SK-N-SH treated with all-trans-retinoic acid at 6 μM for 48 hours (cell line): ENCODE measurements around the gene YPEL3.

Experiments used
- ATAC-seq: fragments of 200-7000 bp; cut with Tn5 transposase; 3 replicates; pipeline ENCODE4 v1.9.1; 2020; ENCODE audit warnings: mild to moderate bottlenecking, moderate library complexity
- ARNTL ChIP-seq: fragments of 450-650 bp; formaldehyde crosslinking; IDR thresholded peaks from 2 replicates; pipeline ENCODE4 v1.5.0; 2020; ENCODE audit warnings: low read depth, mild to moderate bottlenecking, moderate library complexity, borderline replicate concordance
- BACH2 ChIP-seq: fragments of 250-450 bp; sonication (Bioruptor Pico); IDR thresholded peaks from 2 replicates; pipeline ENCODE4 v1.9.0; 2021; ENCODE audit warnings: mild to moderate bottlenecking, borderline replicate concordance
- CREB5 ChIP-seq: fragments of 250-450 bp; sonication (Bioruptor Pico); IDR thresholded peaks from 2 replicates; pipeline ENCODE4 v1.5.1; 2020; ENCODE audit warnings: low read depth, mild to moderate bottlenecking, moderate library complexity
- CSDC2 ChIP-seq: fragments of 250-450 bp; sonication (Bioruptor Pico); IDR thresholded peaks from 2 replicates; pipeline ENCODE4 v1.5.0; 2020; ENCODE audit warnings: mild to moderate bottlenecking, moderate library complexity
- ESRRG ChIP-seq: fragments of 250-450 bp; sonication (Bioruptor Pico); IDR thresholded peaks from 2 replicates; pipeline ENCODE4 v1.6.1; 2021; ENCODE audit warnings: mild to moderate bottlenecking
- GLIS3 ChIP-seq: fragments of 250-450 bp; sonication (Bioruptor Pico); IDR thresholded peaks from 2 replicates; pipeline ENCODE4 v1.5.0; 2020; ENCODE audit warnings: mild to moderate bottlenecking, moderate library complexity
- ISL1 ChIP-seq: fragments of 250-450 bp; sonication (Bioruptor Pico); IDR thresholded peaks from 2 replicates; pipeline ENCODE4 v2.1.2; 2022; ENCODE audit warnings: mild to moderate bottlenecking, moderate library complexity
- OSR1 ChIP-seq: fragments of 250-450 bp; sonication (Bioruptor Pico); IDR thresholded peaks from 2 replicates; pipeline ENCODE4 v1.8.0; 2022; ENCODE audit warnings: moderate library complexity, mild to moderate bottlenecking, inconsistent platforms
- PATZ1 ChIP-seq: fragments of 250-450 bp; sonication (Bioruptor Pico); IDR thresholded peaks from 2 replicates; pipeline ENCODE4 v1.8.0; 2020; ENCODE audit warnings: mild to moderate bottlenecking, moderate library complexity, borderline replicate concordance
- PPARA ChIP-seq: fragments of 250-450 bp; sonication (Bioruptor Pico); IDR thresholded peaks from 2 replicates; pipeline ENCODE4 v1.5.0; 2020; ENCODE audit warnings: mild to moderate bottlenecking, borderline replicate concordance
- RARB ChIP-seq: fragments of 250-450 bp; sonication (Bioruptor Pico); IDR thresholded peaks from 2 replicates; pipeline ENCODE4 v1.8.0; 2021; ENCODE audit warnings: mild to moderate bottlenecking, moderate library complexity
- SNAI2 ChIP-seq: fragments of 250-450 bp; sonication (Bioruptor Pico); IDR thresholded peaks from 2 replicates; pipeline ENCODE4 v1.5.0; 2020; ENCODE audit warnings: mild to moderate bottlenecking, moderate library complexity
- TCF4 ChIP-seq: fragments of 250-450 bp; sonication (Bioruptor Pico); IDR thresholded peaks from 2 replicates; pipeline ENCODE4 v1.8.0; 2021; ENCODE audit warnings: mild to moderate bottlenecking, moderate library complexity, borderline replicate concordance
- TOX ChIP-seq: fragments of 250-450 bp; sonication (Bioruptor Pico); IDR thresholded peaks from 2 replicates; pipeline ENCODE4 v1.8.0; 2021; ENCODE audit warnings: mild to moderate bottlenecking, moderate library complexity, borderline replicate concordance
- ZC3H10 ChIP-seq: fragments of 250-450 bp; sonication (Bioruptor Pico); IDR thresholded peaks from 2 replicates; pipeline ENCODE4 v1.5.1; 2021; ENCODE audit warnings: mild to moderate bottlenecking, moderate library complexity
- ZFP3 ChIP-seq: fragments of 250-450 bp; sonication (Bioruptor Pico); IDR thresholded peaks from 2 replicates; pipeline ENCODE4 v1.5.0; 2020; ENCODE audit warnings: mild to moderate bottlenecking, moderate library complexity
- ZFP30 ChIP-seq: fragments of 450-650 bp; formaldehyde crosslinking; IDR thresholded peaks from 2 replicates; pipeline ENCODE4 v1.5.0; 2022; ENCODE audit warnings: mild to moderate bottlenecking, moderate library complexity
- ZNF70 ChIP-seq: fragments of 450-650 bp; formaldehyde crosslinking; IDR thresholded peaks from 2 replicates; pipeline ENCODE4 v1.5.0; 2020; ENCODE audit warnings: mild to moderate bottlenecking, moderate library complexity
- TF ChIP-seq, protein P1 (sequence below): fragments of 250-450 bp; sonication (Bioruptor Pico); IDR thresholded peaks from 2 replicates; pipeline ENCODE4 v1.5.1; 2021; ENCODE audit warnings: mild to moderate bottlenecking, moderate library complexity
- TF ChIP-seq, protein P2 (sequence below): fragments of 250-450 bp; sonication (Bioruptor Pico); IDR thresholded peaks from 2 replicates; pipeline ENCODE4 v1.5.0; 2020; ENCODE audit warnings: mild to moderate bottlenecking, moderate library complexity

YPEL3 gene

DNA sequence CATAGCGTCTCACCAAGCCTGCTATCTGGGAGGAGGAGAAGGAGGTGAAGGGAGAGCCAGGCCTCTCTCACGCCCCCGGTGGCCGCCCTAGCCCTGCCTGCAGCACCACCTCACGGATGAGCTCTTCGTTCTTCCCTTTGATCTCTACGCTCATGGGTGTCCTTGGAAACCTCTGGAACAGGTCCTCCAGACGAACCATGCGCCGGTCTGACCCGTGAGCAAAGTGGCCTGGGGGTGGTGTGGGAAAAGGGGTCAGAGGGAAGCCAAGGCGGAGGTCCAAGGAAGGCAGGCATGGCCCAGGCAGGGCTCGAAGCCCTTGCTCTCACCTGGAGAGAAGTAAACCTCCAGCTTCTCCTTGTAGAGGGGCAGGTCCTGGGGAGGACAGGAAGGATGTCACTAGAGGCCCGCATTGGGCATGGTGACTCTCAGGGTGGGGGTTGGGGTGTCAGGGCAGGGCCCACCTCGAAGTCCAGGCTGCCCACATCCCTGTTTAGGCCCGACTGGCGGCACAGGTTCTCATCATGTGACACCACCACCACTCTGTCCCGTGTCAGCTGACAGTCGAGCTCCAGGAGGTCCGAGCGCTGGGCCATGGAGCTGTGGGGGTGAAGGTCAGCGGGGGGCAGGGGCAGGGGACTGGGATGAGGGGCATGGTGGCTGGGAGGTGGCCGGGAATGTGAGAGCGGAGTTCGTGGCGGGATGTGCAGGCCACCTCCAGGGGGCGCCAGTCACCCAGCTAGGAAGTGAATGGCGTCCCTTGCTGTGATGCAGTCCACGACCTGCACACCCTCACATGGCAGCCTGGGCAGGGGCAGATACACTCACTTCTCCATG lies 16.4 kb upstream of the YPEL3 start:
- TF ChIP-seq CREB5 (CRISPR knock-in tag) (no peak), BACH2 (CRISPR knock-in tag) (no peak), PATZ1 (CRISPR knock-in tag) (no peak), TCF4 (CRISPR knock-in tag) (no peak), RARB (CRISPR knock-in tag) (no peak), SNAI2 (CRISPR knock-in tag) (no peak), OSR1 (no peak), ISL1 (CRISPR knock-in tag) (no peak), ZFP3 (CRISPR knock-in tag) (no peak)
- TF ChIP-seq, protein P1, sequence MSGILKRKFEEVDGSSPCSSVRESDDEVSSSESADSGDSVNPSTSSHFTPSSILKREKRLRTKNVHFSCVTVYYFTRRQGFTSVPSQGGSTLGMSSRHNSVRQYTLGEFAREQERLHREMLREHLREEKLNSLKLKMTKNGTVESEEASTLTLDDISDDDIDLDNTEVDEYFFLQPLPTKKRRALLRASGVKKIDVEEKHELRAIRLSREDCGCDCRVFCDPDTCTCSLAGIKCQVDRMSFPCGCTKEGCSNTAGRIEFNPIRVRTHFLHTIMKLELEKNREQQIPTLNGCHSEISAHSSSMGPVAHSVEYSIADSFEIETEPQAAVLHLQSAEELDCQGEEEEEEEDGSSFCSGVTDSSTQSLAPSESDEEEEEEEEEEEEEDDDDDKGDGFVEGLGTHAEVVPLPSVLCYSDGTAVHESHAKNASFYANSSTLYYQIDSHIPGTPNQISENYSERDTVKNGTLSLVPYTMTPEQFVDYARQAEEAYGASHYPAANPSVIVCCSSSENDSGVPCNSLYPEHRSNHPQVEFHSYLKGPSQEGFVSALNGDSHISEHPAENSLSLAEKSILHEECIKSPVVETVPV (CRISPR knock-in tag), result no peak
- TF ChIP-seq, all 23 proteins: peak for 0

GRCh38 chr16:30110661-30111060 lies 14.6 kb upstream of the YPEL3 start:
- no peak for ATAC-seq

More for the DNA sequence above, 16.4 kb upstream of the YPEL3 start:
- peak; percentile 80 for ATAC-seq

GRCh38 chr16:30108059-30108850 lies 12.2 kb upstream of the YPEL3 start:
- no peak for ATAC-seq
- TF ChIP-seq OSR1, result no peak
- no peak for TF ChIP-seq ZC3H10 (CRISPR knock-in tag)
- no peak for TF ChIP-seq PPARA (CRISPR knock-in tag)
- TF ChIP-seq BACH2 (CRISPR knock-in tag), result no peak
- TF ChIP-seq, protein P1 (CRISPR knock-in tag), result no peak
- TF ChIP-seq TCF4 (CRISPR knock-in tag), result no peak
- TF ChIP-seq RARB (CRISPR knock-in tag), result no peak
- no peak for TF ChIP-seq GLIS3 (CRISPR knock-in tag)
- no peak for TF ChIP-seq CREB5 (CRISPR knock-in tag)
- TF ChIP-seq ZNF70 (CRISPR knock-in tag), result no peak
- TF ChIP-seq CSDC2, result no peak
- TF ChIP-seq, protein P2, sequence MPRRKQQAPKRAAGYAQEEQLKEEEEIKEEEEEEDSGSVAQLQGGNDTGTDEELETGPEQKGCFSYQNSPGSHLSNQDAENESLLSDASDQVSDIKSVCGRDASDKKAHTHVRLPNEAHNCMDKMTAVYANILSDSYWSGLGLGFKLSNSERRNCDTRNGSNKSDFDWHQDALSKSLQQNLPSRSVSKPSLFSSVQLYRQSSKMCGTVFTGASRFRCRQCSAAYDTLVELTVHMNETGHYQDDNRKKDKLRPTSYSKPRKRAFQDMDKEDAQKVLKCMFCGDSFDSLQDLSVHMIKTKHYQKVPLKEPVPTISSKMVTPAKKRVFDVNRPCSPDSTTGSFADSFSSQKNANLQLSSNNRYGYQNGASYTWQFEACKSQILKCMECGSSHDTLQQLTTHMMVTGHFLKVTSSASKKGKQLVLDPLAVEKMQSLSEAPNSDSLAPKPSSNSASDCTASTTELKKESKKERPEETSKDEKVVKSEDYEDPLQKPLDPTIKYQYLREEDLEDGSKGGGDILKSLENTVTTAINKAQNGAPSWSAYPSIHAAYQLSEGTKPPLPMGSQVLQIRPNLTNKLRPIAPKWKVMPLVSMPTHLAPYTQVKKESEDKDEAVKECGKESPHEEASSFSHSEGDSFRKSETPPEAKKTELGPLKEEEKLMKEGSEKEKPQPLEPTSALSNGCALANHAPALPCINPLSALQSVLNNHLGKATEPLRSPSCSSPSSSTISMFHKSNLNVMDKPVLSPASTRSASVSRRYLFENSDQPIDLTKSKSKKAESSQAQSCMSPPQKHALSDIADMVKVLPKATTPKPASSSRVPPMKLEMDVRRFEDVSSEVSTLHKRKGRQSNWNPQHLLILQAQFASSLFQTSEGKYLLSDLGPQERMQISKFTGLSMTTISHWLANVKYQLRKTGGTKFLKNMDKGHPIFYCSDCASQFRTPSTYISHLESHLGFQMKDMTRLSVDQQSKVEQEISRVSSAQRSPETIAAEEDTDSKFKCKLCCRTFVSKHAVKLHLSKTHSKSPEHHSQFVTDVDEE (CRISPR knock-in tag), result no peak
- TF ChIP-seq ZFP30 (CRISPR knock-in tag), result no peak
- no peak for TF ChIP-seq ESRRG (CRISPR knock-in tag)
- TF ChIP-seq ARNTL (CRISPR knock-in tag), result no peak
- no peak for TF ChIP-seq SNAI2 (CRISPR knock-in tag)

More at GRCh38 chr16:30110661-30111060, 14.6 kb upstream of the YPEL3 start:
- TF ChIP-seq ISL1 (CRISPR knock-in tag) (no peak), ARNTL (CRISPR knock-in tag) (no peak), TOX (CRISPR knock-in tag) (no peak), ESRRG (CRISPR knock-in tag) (no peak), PATZ1 (CRISPR knock-in tag) (no peak), GLIS3 (CRISPR knock-in tag) (no peak), BACH2 (CRISPR knock-in tag) (no peak)
